Bronchial epithelial cell (primary cell): ENCODE results near the gene SLC25A33. TPM values are rescaled to one million over a fixed set of nuclear protein-coding genes. Genes with fewer than 3 reads are reported as not detected.

Source experiments
- DNase-seq: peaks from one replicate; pipeline ENCODE4 v3.0.0-alpha.2; 2010; ENCODE audit warnings: low read depth
- FAIRE-seq: peaks from 2 replicates; lab custom pipeline; 2011; peaks lifted over from hg19 to GRCh38; lab: Jason Lieb, UNC
- H3K27me3 ChIP-seq: 2 replicates; pipeline ENCODE4 v1.5.1; 2011; ENCODE audit warnings: low read length; ENCODE audit not compliant: control insufficient read depth, insufficient read depth
- H3K36me3 ChIP-seq: 2 replicates; pipeline ENCODE4 v1.5.1; 2011; ENCODE audit warnings: low read length; ENCODE audit not compliant: control insufficient read depth, insufficient read depth
- H3K4me3 ChIP-seq: 2 replicates; pipeline ENCODE4 v1.5.1; 2011; ENCODE audit warnings: mild to moderate bottlenecking, low read depth, low read length, control low read depth
- CTCF ChIP-seq: IDR thresholded peaks from 2 replicates; pipeline ENCODE4 v1.5.1; 2011; ENCODE audit warnings: mild to moderate bottlenecking, moderate library complexity, low read length, control low read depth, inconsistent platforms; ENCODE audit not compliant: insufficient read depth, severe bottlenecking
- total RNA-seq: library from RNA; depleted of rRNA; stranded (reverse); fragments of >200 nt; gene quantifications from 2 replicates; pipeline ENCODE4 v1.2.1, GENCODE V29; 2014

Gene SLC25A33
- total RNA-seq, 1 donor from 2014 or later = 9.5 TPM

DNA sequence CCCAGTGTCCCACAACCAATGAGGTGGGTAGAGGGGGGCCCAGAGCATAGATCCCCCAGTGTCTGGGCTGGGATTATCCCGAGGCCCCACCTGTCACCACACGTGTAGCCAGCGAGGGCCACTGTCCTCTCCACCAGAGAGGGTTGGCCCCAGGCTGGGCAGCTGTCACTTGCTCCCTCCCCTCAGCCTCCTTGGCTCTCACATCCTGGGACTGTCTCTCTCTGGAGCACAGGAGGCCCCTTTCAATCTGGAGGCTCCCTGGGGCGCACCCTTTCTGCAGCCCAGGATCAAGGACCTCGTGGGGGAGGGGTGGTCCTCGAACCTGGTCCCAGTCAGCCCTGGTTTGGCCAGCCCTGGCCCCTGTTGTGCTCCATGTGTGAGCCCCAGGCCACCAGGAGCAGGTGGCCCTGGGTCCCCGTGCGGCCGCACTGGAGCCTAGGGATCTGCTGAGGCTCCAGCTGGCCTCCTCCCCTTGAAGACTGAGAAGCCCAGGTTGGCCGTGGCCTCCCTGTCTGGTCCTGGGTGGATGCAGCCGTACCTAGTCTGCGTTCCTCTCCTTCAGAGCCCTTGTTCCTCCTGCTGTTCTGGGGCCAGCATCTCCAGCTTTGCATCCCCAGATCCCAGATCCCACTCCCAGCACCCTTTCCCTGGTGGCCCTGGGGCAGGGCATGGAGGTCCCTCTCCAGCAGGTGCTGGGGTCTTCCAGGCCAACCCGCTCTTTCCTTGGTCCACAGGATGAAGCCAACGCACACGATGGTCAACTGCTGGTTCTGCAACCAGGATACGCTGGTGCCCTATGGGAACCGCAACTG is 56.1 kb downstream of the SLC25A33 start:
- Histone ChIP-seq H3K4me3 (no peak overlapping the region), H3K36me3 (peaks cover 10% of the 10 kb centered on the region), H3K27me3 (no peaks in the 10 kb centered on the region)
- TF ChIP-seq CTCF = no peak
- FAIRE-seq (no peak), DNase-seq (no peak)

GRCh38 chr1:9595968-9596340 is 56.7 kb downstream of the SLC25A33 start:
- Histone ChIP-seq H3K27me3 (no peaks in the 10 kb centered on the region), H3K36me3 (peaks cover 11% of the 10 kb centered on the region), H3K4me3 (no peak overlapping the region)
- DNase-seq (no peak), FAIRE-seq (no peak)
- TF ChIP-seq CTCF = no peak

GRCh38 chr1:9596415-9597123 is 57.3 kb downstream of the SLC25A33 start:
- Histone ChIP-seq H3K27me3 (no peaks in the 10 kb centered on the region), H3K36me3 (peaks cover 15% of the 10 kb centered on the region), H3K4me3 (no peak overlapping the region)
- DNase-seq (no peak), FAIRE-seq (no peak)
- no peak for TF ChIP-seq CTCF

GRCh38 chr1:9597361-9598315 is 58.4 kb downstream of the SLC25A33 start:
- Histone ChIP-seq H3K4me3 (no peak overlapping the region), H3K27me3 (no peaks in the 10 kb centered on the region), H3K36me3 (peaks cover 15% of the 10 kb centered on the region)
- FAIRE-seq (peak; percentile 28), DNase-seq (no peak)
- no peak for TF ChIP-seq CTCF

DNA sequence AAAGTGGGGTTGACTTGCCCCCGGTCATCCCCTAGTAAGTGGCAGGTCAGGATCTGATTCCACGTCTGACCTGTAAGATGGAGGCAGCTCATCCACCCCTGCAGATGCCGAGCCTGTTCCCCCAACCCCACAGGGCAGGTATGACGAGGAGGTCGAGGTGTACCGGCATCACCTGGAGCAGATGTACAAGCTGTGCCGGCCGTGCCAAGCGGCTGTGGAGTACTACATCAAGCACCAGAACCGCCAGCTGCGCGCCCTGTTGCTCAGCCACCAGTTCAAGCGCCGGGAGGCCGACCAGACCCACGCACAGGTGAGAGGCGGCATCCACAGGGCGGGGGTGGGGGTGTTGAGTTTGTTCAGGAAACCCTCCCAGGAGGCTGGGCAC is 59.0 kb downstream of the SLC25A33 start:
- TF ChIP-seq CTCF = no peak
- FAIRE-seq (no peak), DNase-seq (no peak)
- Histone ChIP-seq H3K4me3 (no peak overlapping the region), H3K27me3 (no peaks in the 10 kb centered on the region), H3K36me3 (peaks cover 18% of the 10 kb centered on the region)
